HEK293 (cell line): ENCODE data around the gene NPNT.

Experiments
- BCL11A ChIP-seq: fragments of 450-650 bp; formaldehyde crosslinking; IDR thresholded peaks from 2 replicates; pipeline ENCODE4 v1.5.1; 2016; ENCODE audit warnings: low read depth, missing biosample characterization, missing genetic modification characterization
- CTCF ChIP-seq: fragments of 450-650 bp; formaldehyde crosslinking; IDR thresholded peaks from 2 replicates; pipeline ENCODE4 v1.5.1; 2016; ENCODE audit warnings: missing biosample characterization, missing genetic modification characterization
- ZNF274 ChIP-seq, 2 experiments: fragments of 200-500 bp in 1 of 2; fragments of 450-650 bp in 1 of 2; sonication (Bioruptor generic) in 1 of 2; formaldehyde crosslinking in 1 of 2; IDR thresholded peaks; 2 replicates each; pipeline versions ENCODE4 v1.5.1 to v1.6.1; 2014 to 2016; ENCODE audit warnings: borderline replicate concordance in 1 of 2, inconsistent platforms in 1 of 2, low read length in 1 of 2, missing biosample characterization in 1 of 2, missing genetic modification characterization in 1 of 2

GRCh38 chr4:105998171-105999063 is 103.1 kb downstream of the NPNT start:
- TF ChIP-seq CTCF (tag by site-specific recombination) (no peak), ZNF274 (IDR thresholded peaks at IDR 0.05; ENCODE audit: low read length) (no peak), ZNF274 (tag by site-specific recombination; IDR thresholded peaks at IDR 0.05; ENCODE audit: borderline replicate concordance) (no peak), BCL11A (no peak)
